Heart left ventricle (tissue), 13 donors: ENCODE results near the gene SLC7A14.

Experiments used
- CTCF ChIP-seq, 12 donors: fragments of 200-600 bp; sonication (generic) in 4 of 12; IDR thresholded peaks; one replicate each; pipeline versions ENCODE4 v1.5.0 to v1.8.0; 2018 to 2022; ENCODE audit warnings: antibody characterized with exemption in 12 of 12, mild to moderate bottlenecking in 5 of 12
- POLR2A ChIP-seq, 2 donors: fragments of 450-650 bp; IDR thresholded peaks; one replicate each; pipeline ENCODE4 v1.6.1; 2017; ENCODE audit warnings: antibody characterized with exemption in 2 of 2, mild to moderate bottlenecking in 2 of 2, moderate library complexity in 2 of 2
- donor health status: ischemic (EF 13 %, LVEDD 7.1; RV severe dilation, severe dysfunction).
- donor health status: DM: no; HTN: yes; CAD: no.
- donor health status: DM: no; HTN: no; CAD: no.
- donor health status: ischemic (EF 25% LVEDD 6.9; RV normal size, moderate dysfunction).
- donor health status: ischemic (EF 25% LVEDD 5.7; RV mildly dilated, moderate dysfunction).
- donor health status: ischemic (EF 35%, LVEDD 5.7; RV mildly dilated, moderate dysfunction).
- donor health status: nonischemic (EF 11% LVEDD 7.7; RV severe dilation, severe dysfunction).
- donor health status: DM: yes; HTN: yes; CAD: no.
- donor health status: PGD.
- donor health status: ischemic (EF 29% LVEDD 5.4; RV normal size, mild dysfunction).
- donor health status: nonischemic (EF 23%, LVEDD 6.1; RV moderate dilation, normal function).

GRCh38 chr3:170487031-170487430, 98.8 kb downstream of the SLC7A14 start:
- TF ChIP-seq CTCF (IDR thresholded peaks at IDR 0.05) (no peak), POLR2A (IDR thresholded peaks at IDR 0.05) (no peak)
